T-helper 17 cell (primary cell): ENCODE data around the gene ZNF662. TPM values are rescaled to one million over a fixed set of nuclear protein-coding genes. Genes with fewer than 3 reads are reported as not detected.

ENCODE experiments used
- total RNA-seq, 4 donors: library from RNA in 2 of 4; stranded (reverse) in 2 of 4; gene quantifications; one replicate each; pipeline ENCODE4 v1.2.3 and lab custom pipeline; 2022 to 2026

ZNF662 gene
- total RNA-seq, 2 donors from 2014 or later, result 0.94 to 1.4 TPM

Other genes with a start within 250 kb of the ZNF662 start
- gene KLHL40, start 220.6 kb upstream of the ZNF662 start, total RNA-seq, result not detected
- gene HHATL, start 203.3 kb upstream of the ZNF662 start, total RNA-seq, result not detected
- gene CCDC13, start 132.9 kb upstream of the ZNF662 start, total RNA-seq, result under 1 TPM in 1 of 2 donors, not detected in 1; 0.94 TPM
- gene HIGD1A, start 101.7 kb upstream of the ZNF662 start, total RNA-seq, result 10 to 100 TPM; 20.7 to 29.2 TPM
- gene ACKR2, start 96.7 kb upstream of the ZNF662 start, total RNA-seq, result under 1 TPM; 0.10 to 0.35 TPM
- gene CYP8B1, start 30.3 kb upstream of the ZNF662 start, total RNA-seq, result not detected
- gene GASK1A, start 73.2 kb downstream of the ZNF662 start, total RNA-seq, result not detected
- 1 to 10 TPM; 3.2 to 5.9 TPM for gene POMGNT2, start 199.9 kb downstream of the ZNF662 start, total RNA-seq